NB4 (cell line): Measurements from ENCODE around the gene HOXC13.

Experiments used
- CTCF ChIP-seq: IDR thresholded peaks from one replicate; pipeline ENCODE4 v1.5.1; 2012; ENCODE audit warnings: low read depth, low read length
- POLR2A ChIP-seq: IDR thresholded peaks from 2 replicates; pipeline ENCODE4 v1.6.1; 2011; ENCODE audit warnings: mild to moderate bottlenecking; ENCODE audit not compliant: insufficient read length; ENCODE audit errors: extremely low read depth

- TF ChIP-seq CTCF (no peak), POLR2A (no peak)
Observed at GRCh38 chr12:53983568-53983949, 44.9 kb downstream of the HOXC13 start.
